ENCODE data around the gene ATG101.
"Not testable (repeated sequence)": the region's sequence is repeated elsewhere in the genome, so short reads cannot be mapped to it uniquely, and the experiment has no call there.

Gene ATG101

DNA sequence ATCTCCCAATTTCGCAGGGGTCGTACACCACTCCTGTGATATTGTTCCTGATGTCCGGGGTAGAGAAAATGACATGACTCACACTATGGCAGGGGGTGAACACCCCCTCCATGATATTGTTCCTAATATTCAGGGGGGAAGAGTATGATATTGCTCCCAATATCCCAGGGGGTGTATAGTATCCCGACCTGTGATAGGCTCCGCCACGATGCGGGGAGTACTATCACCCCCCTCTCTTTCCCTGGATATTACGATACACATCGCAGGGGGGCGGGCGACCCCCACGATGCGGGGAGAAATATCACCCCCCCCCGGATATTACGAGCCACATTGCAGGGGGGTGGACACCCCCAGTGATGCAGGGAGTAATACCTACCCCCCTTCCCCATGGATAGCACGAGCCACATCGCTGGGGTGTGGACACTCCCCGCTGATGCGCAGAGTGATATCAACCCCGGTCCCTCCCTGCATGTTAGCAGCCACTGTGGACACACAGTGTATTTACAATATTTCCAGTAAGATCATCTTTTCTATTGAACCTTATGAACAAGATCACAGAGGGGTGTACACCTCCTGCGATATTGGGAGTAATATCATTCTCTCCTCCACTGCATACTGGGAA, 27.4 kb downstream of the ATG101 start:
- DNase-seq (ENCODE audit: low spot score): no peak

DNA sequence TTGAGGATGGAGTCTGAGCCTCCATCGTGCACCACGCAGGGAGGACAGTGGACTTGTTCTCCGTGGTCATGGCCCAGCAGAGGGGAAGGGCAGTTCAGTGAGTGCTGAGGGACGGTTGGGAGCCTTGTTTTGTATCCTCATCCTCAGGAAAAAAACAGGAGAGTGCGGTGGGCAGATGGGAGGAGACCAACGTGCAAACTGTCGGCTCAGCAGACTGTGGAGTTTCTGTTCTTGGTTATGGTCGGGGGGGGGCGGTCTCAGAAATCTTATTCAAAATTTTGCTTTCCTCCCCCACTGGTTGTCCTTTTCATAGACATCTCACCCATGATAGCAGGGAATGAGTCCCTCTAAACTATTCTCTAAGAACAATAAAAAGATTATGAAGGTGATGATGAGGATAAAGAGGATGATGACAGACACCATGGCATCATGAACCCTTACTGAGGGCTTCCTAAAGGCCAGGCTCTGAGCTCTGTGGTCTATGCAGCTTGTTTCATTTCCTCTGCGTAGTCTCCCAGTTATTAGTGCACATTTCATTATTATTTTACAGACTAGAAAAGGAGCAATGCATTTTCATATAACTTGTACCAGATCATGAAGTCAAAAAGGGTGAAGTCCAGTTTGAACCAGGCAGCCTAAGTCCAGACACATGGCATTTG, 34.8 kb downstream of the ATG101 start:
- not testable (repeated sequence) for DNase-seq (ENCODE audit: low spot score)

DNA sequence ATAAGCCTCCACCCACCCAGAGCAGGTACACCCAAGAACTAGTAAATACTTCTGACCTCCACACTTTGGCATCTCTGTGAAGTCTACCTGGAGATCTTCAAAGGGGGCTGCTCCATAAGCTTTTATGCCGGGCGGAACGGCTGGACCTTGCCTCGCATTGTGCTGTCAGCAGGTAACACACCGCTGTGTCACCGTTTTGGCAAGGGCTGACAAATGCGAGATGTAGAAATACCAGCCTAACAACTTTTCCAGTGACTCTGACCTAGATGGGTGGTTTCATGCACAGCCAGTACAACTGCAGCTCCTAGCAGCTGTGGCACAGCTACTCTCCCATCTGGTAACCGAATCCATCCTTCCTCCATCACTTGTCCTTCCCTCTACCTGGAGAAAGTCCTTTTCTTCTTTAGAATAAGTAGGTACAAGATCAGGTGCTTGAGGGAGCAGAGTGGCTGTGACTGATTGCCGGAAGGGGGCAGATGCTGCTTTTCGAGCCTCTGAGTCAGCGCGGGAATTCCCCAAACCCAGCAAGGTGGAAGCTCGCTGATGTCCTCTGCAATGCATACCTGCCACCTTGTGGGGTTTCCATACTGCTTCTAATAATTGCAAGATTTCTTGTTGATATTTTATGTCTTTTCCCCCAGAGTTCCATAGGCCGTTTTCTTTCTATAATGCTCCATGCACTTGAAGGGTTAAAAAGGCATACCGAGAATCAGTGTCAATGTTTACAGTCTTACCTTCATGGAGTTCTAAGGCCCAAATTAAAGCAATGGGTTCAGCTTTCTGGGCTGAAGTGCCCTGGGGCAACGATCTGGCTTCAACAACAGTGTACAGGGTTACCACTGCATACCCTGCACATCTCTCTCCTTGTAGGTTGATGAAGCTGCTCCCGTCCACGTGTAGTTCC, 46.7 kb downstream of the ATG101 start:
- not testable (repeated sequence) for DNase-seq (ENCODE audit: low spot score)

DNA sequence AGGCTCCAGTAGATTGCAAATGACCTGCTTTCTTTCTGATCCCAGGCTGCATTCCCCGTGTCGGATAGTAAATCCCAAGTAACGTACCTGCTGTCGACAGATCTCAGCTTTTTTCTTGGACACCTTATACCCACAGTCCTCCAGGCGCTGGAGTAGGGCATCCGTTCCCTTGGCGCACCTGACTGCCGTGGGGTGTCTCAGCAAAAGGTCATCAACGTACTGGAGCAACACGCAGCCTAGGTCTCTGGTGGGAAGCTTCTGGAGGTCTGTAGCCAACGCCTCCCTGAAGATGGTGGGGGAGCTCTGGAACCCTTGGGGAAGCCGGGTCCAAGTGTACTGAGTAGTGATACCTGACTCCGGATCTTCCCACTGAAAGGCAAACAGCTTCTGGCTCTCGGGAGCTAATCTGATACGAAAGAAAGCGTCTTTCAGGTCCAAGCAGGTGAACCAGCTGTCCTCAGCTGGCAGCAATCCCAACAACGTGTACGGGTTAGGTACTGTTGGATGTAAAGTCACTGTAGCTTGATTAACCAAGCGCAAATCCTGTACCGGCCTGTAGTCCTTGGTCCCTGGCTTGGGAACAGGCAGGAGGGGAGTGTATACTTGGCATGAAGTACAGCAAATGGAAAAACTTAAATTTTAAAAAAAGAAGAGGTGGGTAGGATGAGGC, 48.2 kb downstream of the ATG101 start:
- not testable (repeated sequence) for DNase-seq (ENCODE audit: low spot score)

DNA sequence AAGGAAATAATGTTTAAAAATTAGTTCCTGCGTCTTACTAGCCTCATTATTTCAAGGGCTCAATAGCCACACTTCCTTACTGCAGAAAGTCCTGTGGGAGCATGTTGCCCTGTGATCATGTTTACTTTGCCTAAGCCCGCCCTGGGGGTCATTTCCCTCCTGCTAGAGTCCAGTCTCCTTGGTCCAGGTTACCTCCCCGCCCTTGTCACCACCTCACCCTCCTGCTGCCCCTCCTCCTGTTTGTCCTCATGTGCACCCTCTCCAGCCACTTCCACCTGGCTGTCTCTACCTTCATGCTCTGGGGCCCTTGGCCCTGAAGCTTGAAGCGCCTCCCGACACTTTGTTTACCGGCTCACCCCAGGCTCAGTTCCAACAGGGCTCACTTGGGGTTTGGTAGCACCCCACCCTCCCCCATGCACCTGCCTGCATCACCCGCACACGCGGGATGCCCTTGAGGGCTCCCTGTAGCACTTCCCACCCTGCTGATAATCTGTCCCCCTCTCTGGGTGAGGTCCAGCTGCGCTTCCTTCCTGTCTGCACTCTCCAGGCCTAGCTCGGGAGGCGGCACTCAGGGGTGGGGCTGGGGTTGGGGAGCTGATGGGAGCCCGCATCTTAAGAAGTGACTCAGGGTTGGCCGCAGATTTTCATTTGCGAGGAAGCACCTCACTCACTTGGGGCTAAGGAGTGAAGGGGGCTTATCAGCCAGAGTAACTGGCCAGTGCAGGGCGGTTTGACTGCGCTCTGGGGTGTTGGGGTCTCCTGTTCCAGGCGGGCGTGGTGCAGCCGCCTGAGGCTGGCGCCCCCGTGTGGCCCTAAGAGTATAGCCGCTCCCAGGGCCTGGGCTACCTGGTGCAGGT, 49.8 kb downstream of the ATG101 start:
- peak; percentile 56 for DNase-seq (ENCODE audit: low spot score)

DNA sequence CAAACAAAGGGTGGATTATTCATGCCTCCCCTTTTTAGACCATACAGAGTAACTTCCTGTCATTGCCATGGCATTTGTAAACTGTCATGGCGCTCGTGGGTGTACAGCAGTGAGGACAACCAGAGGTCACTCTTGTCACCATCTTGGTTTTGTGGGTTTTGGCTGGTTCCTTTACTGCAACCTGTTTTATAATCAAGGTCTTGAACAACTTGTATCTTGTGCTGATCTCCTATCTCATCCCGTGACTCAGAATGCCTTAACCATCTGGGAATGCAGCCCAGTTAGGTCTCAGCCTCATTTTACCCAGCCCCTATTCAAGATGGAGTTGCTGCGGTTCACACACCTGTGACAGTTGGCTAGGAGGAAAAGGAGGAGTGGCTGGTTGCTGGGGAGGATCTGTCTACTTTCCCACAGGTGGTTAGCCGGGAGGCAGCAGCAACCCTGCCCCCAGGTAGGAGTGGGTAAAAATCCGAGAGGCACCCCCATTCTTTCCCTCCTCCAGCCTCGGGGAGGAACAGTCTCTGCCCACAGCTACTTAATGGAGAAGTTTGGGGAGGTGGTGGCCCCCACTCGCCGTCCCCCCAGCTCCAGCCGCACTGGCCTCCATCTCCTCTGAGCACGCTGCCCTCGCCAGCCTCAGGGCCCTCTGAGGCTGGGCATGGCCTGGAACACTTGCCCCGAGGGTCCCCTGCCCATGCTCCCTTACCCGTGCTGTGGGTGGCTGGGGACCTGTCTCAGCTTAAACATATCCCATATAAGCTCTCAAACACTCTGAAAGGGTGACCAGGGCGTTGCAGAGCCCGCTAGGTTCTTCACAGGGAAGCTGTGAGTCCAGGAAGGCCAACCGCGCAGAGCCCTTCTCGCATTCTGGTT, 51.4 kb downstream of the ATG101 start:
- peak; percentile 59 for DNase-seq (ENCODE audit: low spot score)

DNA sequence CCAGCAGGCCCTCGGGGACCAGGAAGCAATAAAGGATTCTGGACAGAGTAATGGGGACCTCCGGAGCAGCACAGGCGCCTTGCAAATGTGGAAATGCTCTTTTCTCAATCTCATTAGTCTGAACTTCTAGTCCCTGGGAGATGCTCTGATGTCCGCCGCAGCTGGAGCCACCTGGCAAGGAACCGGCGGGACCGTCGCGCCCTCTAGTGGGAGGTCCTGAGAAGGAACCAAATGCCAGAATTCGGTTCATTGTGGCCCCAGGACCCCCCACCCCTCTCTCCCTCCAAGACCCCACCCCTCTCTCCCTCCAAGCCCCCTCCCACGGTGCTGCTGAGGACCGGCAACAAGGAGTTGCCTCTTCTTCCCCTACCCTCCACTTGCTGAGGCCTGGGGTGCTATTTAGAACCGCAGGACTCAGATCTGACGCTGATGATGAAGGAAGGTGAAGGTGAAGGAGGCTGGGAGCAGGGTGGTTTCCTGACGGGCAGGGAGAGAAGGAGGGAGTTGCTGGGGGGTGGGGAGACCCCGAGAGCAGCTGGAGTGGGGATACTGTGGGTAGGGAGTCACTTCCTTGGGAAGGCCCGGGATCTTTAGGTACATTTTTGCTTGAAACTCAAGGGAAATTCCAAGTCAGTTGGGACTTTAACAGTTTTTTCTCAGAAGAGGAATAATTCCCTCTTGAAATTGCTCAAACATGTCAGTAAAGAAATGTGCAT, 52.2 kb downstream of the ATG101 start:
- DNase-seq (ENCODE audit: low spot score): peak; percentile 72

DNA sequence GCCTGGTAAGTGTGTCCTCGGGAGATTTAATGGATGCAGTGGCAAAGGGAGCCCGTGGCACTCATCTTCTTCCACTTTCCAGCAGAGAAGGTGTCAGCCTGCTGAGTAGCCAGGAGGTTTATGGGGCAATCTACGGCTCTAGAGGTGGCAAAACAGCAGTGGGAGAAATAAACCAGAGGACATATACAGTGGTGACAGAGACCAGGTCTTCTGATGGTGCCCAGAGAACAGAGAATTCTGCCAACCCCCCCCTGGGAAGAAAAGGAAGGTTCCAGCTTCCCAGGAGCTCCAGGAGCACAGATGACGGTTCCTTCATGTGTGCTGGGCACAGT, 52.7 kb downstream of the ATG101 start:
- DNase-seq (ENCODE audit: low spot score): peak; percentile 55

DNA sequence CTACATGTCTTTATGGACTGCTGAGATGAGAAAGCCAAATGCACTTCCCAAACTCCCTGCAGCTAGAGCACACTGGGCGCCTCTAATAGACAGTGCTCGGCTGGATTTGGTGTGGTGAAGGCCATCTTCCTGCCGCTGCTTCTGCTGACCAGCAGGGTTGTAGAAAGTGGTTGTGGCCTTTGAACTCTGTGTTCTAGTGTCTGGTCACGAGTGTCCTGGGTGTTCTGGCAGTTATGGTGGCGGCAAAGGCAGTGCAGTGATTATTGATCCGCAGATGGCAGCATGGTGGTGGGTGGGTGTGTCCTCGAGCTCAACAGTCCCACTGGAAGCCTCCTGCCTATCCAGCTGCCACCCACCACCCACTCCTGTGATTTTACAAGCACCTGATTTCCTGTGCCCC, 53.1 kb downstream of the ATG101 start:
- DNase-seq (ENCODE audit: low spot score): peak; percentile 37

DNA sequence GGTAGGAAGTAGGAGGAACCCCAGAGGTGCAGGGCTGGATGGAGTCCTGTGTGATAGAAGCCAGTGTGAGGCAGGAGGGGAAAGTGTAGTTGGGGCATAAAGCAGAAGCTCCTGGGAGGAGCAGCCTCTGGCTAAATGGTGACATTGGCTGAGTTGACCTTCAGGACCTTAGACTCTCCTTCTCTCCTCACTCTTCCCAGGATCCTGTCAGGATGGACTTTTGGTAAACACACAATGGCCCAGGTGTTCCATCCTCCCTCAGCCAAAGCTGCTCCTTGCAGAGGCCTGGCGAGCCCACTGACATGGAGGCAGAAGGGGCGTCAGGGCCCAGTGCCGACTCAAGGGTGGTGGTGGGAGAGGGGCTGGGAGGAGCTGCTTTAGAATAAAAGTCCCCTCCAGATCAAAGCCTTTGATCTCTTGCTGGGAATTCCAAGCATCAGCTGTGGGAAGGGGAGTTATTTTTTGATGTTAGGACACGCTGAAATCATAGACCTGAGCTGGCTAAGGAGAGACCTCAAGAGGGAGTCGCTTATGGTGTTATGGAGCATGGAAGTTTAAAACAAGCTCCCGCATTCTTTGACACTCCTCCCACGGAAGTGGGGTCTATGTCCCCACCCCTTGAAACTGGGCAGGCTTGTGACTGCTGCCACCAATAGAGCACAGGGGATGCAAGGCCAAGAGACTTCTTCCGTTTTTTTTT, 53.9 kb downstream of the ATG101 start:
- no peak for DNase-seq (ENCODE audit: low spot score)

DNA sequence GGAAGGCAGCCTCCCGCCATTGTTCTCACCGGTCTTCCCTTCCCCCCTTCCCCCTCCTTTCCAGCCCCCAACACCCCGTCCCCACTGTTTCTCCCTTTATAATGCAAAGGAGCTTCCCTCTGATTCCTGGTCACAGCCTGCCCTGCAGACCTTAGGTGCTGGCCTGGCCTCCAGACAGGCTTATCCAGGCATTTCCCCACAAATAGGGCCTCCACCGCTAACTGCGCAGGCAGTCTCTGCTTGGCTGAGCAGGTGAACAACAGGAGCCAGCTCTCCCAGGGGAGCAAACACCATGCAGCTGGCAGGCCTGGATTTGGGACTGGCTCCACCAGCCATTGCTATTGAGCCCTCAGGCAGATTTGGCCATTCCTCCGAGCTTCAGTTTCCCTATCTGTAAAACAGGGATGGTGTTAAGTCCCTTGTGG, 55.7 kb downstream of the ATG101 start:
- DNase-seq (ENCODE audit: low spot score): peak; percentile 57

DNA sequence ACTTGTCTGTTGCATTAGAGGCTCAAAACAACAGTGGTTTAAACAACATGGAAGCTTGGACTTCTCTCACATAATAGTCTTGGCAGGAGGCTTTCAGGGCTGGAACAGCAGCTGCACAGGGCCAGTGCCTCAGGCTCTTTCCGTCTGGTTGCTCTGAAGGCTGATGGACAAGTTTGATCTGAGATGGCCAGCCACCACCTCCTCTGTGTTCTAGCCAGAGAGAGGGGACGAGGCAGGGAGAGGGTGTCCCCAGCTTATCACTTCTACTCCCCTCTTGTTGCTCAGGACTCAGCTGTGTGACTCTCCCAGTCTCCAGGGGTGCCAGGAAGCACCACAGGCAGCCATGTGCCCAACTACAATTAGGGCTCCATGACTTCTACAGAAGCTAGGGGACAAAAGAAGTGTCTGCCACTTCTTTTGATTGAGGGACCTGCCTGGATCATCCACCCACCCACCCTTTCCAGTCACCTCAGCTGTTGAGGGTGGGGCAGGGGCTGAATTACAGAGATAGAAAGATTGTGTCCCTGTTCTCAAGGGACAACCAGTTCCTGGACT, 56.3 kb downstream of the ATG101 start:
- DNase-seq (ENCODE audit: low spot score): peak; percentile 57

Measured in left forelimb (tissue), 1 donor.